ENCODE results near the gene SLC46A1. TPM values are rescaled to one million over a fixed set of nuclear protein-coding genes. Genes with fewer than 3 reads are reported as not detected.
"Not testable (repeated sequence)": the region's sequence is repeated elsewhere in the genome, so short reads cannot be mapped to it uniquely, and the experiment has no call there.

The SLC46A1 gene
- total RNA-seq = 23.3 TPM
- long read RNA-seq, full-length matches to known transcripts = 7 of 19 reads
- long read RNA-seq, partial matches to known transcripts = 1 of 19 reads
- long read RNA-seq, other reads (novel, unspliced or antisense) = 11 of 19 reads

GRCh38 chr17:28405632-28406472 lies at the start of gene SLC46A1:
SLC46A1 (minus strand) TSS chr17:28406212; CDS start chr17:28406114, 98 bp downstream.
- Histone ChIP-seq H3K9me3 (no peaks in the 10 kb centered on the region), H3K27me3 (ENCODE audit: low read depth) (peaks cover under 1% of the 10 kb centered on the region), H3K4me1 (peaks cover 36% of the 10 kb centered on the region), H3K27ac (peak within 1 kb of the TSS; percentile 70), H3K36me3 (peaks cover 23% of the 10 kb centered on the region), H3K4me3 (peak within 1 kb of the TSS; percentile 75)
- peak; percentile 90 to 93 for ATAC-seq
- peak; percentile 83 for DNase-seq
- intact Hi-C loops (cut with DNase I) = no loop called here
- TF ChIP-seq CTCF (IDR thresholded peaks at IDR 0.05) = no peak

GRCh38 chr17:28449859-28450258 lies 43.8 kb upstream of the SLC46A1 start:
- DNase-seq (no peak), ATAC-seq (no peak)
- no peak overlapping the region for H3K27ac ChIP-seq
- TF ChIP-seq CTCF (IDR thresholded peaks at IDR 0.05) = no peak
- no peaks in the 10 kb centered on the region for H3K4me1 ChIP-seq
- no peaks in the 10 kb centered on the region for H3K9me3 ChIP-seq
- no peaks in the 10 kb centered on the region for H3K36me3 ChIP-seq
- intact Hi-C loops (cut with DNase I) = no loop called here
- H3K4me3 ChIP-seq = no peak overlapping the region
- no peaks in the 10 kb centered on the region for H3K27me3 ChIP-seq (ENCODE audit: low read depth)

DNA sequence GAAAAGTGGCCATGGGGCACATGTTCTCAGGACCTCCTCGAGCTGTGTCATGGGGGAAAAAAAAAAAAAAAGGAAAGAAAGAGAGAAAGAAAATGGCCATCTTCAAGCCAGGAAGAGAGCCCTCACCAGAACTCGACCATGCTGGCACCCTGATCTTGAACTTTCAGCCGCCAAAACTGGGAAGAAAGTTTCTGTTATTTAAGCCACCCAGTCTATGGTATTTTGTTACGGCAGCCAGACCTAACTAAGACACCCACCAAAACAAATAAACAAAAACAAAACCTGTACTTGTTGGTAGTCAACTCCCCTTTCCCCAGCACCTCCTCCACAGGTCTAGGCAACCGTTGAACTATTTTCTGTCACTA lies 41.4 kb upstream of the SLC46A1 start:
- no peak for DNase-seq
- no peaks in the 10 kb centered on the region for H3K9me3 ChIP-seq
- no peak for TF ChIP-seq CTCF (IDR thresholded peaks at IDR 0.05)

DNA sequence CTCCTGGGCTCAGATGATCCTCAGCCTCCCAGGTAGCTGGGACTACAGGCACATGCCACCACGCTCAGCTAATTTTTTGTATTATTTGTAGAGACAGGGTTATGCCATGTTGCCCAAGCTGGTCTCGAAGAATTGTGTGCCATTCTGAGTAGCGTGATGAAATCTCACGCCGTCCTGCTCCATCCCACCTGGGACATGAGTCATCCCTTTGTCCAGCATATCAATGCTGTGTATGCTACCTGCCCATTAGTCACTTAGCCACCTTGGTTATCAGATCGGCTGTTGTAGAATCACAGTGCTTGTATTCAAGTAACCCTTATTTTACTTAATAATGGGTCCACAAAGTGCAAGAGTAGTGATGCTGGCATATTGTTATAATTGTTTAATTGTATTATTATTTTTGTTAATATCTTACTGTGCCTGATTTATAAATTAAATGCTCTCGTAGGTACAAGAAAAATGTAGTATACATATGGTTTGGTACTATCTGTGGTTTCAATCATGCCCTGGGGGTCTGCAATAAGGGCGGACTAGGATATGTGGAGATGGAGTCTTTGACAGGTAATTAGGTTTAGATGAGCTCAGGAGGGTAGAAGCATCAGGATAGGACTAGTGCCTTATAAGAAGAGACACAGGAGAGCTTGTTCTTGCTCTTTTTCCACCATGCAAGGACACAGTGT lies 40.8 kb upstream of the SLC46A1 start:
- H3K4me1 ChIP-seq = no peaks in the 10 kb centered on the region
- H3K4me3 ChIP-seq = no peak overlapping the region
- no peaks in the 10 kb centered on the region for H3K36me3 ChIP-seq
- ATAC-seq = no peak
- no peak overlapping the region for H3K27ac ChIP-seq
- no peaks in the 10 kb centered on the region for H3K9me3 ChIP-seq
- intact Hi-C loops (cut with DNase I) = no loop called here
- no peak for TF ChIP-seq CTCF (IDR thresholded peaks at IDR 0.05)
- DNase-seq = no peak
- no peaks in the 10 kb centered on the region for H3K27me3 ChIP-seq (ENCODE audit: low read depth)

More for the DNA sequence above, 41.4 kb upstream of the SLC46A1 start:
- intact Hi-C loops (cut with DNase I) = no loop called here
- Histone ChIP-seq H3K36me3 (no peaks in the 10 kb centered on the region), H3K4me3 (no peak overlapping the region), H3K4me1 (no peaks in the 10 kb centered on the region), H3K27ac (no peak overlapping the region), H3K27me3 (ENCODE audit: low read depth) (no peaks in the 10 kb centered on the region)
- no peak for ATAC-seq

GRCh38 chr17:28443901-28444638 lies 38.1 kb upstream of the SLC46A1 start:
- ATAC-seq = no peak
- no peak overlapping the region for H3K4me3 ChIP-seq
- intact Hi-C loops (cut with DNase I) = no loop called here
- H3K27me3 ChIP-seq (ENCODE audit: low read depth) = no peaks in the 10 kb centered on the region
- no peak overlapping the region for H3K27ac ChIP-seq
- H3K4me1 ChIP-seq = no peaks in the 10 kb centered on the region
- no peaks in the 10 kb centered on the region for H3K9me3 ChIP-seq
- no peak for DNase-seq
- no peaks in the 10 kb centered on the region for H3K36me3 ChIP-seq
- TF ChIP-seq CTCF (IDR thresholded peaks at IDR 0.05) = no peak

DNA sequence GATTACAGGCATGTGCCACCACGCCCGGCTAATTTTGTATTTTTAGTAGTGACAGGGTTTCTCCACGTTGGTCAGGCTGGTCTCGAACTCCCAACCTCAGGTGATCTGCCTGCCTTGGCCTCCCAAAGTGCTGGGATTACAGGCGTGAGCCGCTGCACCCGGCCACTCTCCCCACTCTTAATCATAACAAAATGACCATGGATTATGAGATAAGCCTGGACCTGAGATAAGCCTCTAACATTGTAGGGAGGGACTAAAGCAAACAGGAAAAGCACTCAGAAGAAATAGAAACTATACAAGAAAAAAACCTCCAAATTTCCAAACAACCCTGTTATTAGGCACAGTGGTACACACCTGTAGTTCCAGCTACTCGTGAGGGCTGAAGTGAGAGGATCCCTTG lies 28.3 kb upstream of the SLC46A1 start:
- H3K27me3 ChIP-seq (ENCODE audit: low read depth); H3K9me3 ChIP-seq; DNase-seq; H3K4me3 ChIP-seq; H3K36me3 ChIP-seq; H3K27ac ChIP-seq; H3K4me1 ChIP-seq; ATAC-seq; intact Hi-C loops (cut with DNase I): not testable (repeated sequence)

Measured in lower lobe of right lung (tissue), 2 donors.